ENCODE results near the gene GLIS1.
"Not testable (repeated sequence)": the region's sequence is repeated elsewhere in the genome, so short reads cannot be mapped to it uniquely, and the experiment has no call there.

The GLIS1 gene

GRCh38 chr1:53739109-53739681 is at the start of gene GLIS1:
Gene GLIS1 (minus strand): TSS chr1:53739164. CDS start chr1:53738064, 1,100 bp downstream.
- peak in 1 of 2 donors; percentile 15 for DNase-seq (ENCODE audit: low read depth in 2 of 2)

GRCh38 chr1:53787655-53788054 is 48.7 kb upstream of the GLIS1 start:
- DNase-seq (ENCODE audit: low read depth in 2 of 2), result no peak

GRCh38 chr1:53783056-53783455 is 44.1 kb upstream of the GLIS1 start:
- no peak for DNase-seq (ENCODE audit: low read depth in 2 of 2)

GRCh38 chr1:53781654-53782053 is 42.7 kb upstream of the GLIS1 start:
- DNase-seq (ENCODE audit: low read depth in 2 of 2), result no peak

GRCh38 chr1:53777272-53777671 is 38.3 kb upstream of the GLIS1 start:
- DNase-seq (ENCODE audit: low read depth in 2 of 2), result no peak

- DNase-seq (ENCODE audit: low read depth in 2 of 2), result no peak
These were observed 32.7 kb upstream of the GLIS1 start for GRCh38 chr1:53771648-53772047.

- DNase-seq (ENCODE audit: low read depth in 2 of 2), result no peak
These were observed 30.8 kb upstream of the GLIS1 start for GRCh38 chr1:53769780-53770179.

- no peak for DNase-seq (ENCODE audit: low read depth in 2 of 2)
These were observed 30.2 kb upstream of the GLIS1 start for GRCh38 chr1:53769184-53769583.

GRCh38 chr1:53766831-53767405 is 28.0 kb upstream of the GLIS1 start:
- no peak for DNase-seq (ENCODE audit: low read depth in 2 of 2)

- no peak for DNase-seq (ENCODE audit: low read depth in 2 of 2)
These were observed 27.3 kb upstream of the GLIS1 start for GRCh38 chr1:53766194-53766742.

GRCh38 chr1:53765657-53766056 is 26.7 kb upstream of the GLIS1 start:
- no peak for DNase-seq (ENCODE audit: low read depth in 2 of 2)

GRCh38 chr1:53763911-53764310 is 24.9 kb upstream of the GLIS1 start:
- DNase-seq (ENCODE audit: low read depth in 2 of 2), result no peak

- no peak for DNase-seq (ENCODE audit: low read depth in 2 of 2)
These were observed 24.5 kb upstream of the GLIS1 start for GRCh38 chr1:53763461-53763860.

- DNase-seq (ENCODE audit: low read depth in 2 of 2), result not testable (repeated sequence)
These were observed 21.5 kb upstream of the GLIS1 start for GRCh38 chr1:53760497-53760896.

GRCh38 chr1:53755874-53756273 is 16.9 kb upstream of the GLIS1 start:
- DNase-seq (ENCODE audit: low read depth in 2 of 2), result no peak

- no peak for DNase-seq (ENCODE audit: low read depth in 2 of 2)
These were observed 15.7 kb upstream of the GLIS1 start for GRCh38 chr1:53754484-53755312.

- no peak for DNase-seq (ENCODE audit: low read depth in 2 of 2)
These were observed 13.3 kb upstream of the GLIS1 start for GRCh38 chr1:53752281-53752680.

- DNase-seq (ENCODE audit: low read depth in 2 of 2), result no peak
These were observed 8.9 kb upstream of the GLIS1 start for GRCh38 chr1:53747841-53748240.

GRCh38 chr1:53740621-53741105 is 1.7 kb upstream of the GLIS1 start:
- DNase-seq (ENCODE audit: low read depth in 2 of 2), result no peak

- no peak for DNase-seq (ENCODE audit: low read depth in 2 of 2)
These were observed 507 bp downstream of the GLIS1 start for GRCh38 chr1:53738205-53739108.

GRCh38 chr1:53737648-53738204 is 1.2 kb downstream of the GLIS1 start:
- DNase-seq (ENCODE audit: low read depth in 2 of 2), result no peak
